Activated T-cell treated with anti-CD3 and anti-CD28 coated beads for 1 hour (primary cell): ENCODE results near the gene CEACAM8.
"Not testable (repeated sequence)": the region's sequence is repeated elsewhere in the genome, so short reads cannot be mapped to it uniquely, and the experiment has no call there.

Experiments
- DNase-seq: peaks from one replicate; pipeline ENCODE4 v3.0.0-alpha.2; 2020; ENCODE audit warnings: low read depth

The CEACAM8 gene

GRCh38 chr19:42573642-42574041 is 21.1 kb downstream of the CEACAM8 start:
- DNase-seq: no peak

DNA sequence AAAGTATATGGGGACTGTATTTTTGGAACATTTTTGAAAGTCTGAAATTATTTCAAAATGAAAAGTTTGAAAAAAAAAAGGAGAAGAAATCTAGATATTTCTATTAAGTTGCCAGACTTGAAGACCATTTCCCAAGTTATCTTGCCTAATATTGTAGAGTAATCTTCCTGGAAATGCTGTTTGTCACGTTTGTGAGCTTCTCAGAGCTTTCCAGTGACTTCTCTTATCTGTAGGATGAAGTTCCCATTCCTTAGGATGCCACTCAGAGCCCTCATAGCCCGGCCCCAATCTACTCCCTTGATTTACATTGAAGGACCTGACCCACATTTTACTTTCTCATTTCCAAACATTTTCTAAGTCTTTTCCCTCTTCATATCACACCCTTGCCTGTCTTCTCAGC is 23.6 kb downstream of the CEACAM8 start:
- no peak for DNase-seq

- no peak for DNase-seq
These were observed 25.5 kb downstream of the CEACAM8 start for GRCh38 chr19:42569193-42569592.

DNA sequence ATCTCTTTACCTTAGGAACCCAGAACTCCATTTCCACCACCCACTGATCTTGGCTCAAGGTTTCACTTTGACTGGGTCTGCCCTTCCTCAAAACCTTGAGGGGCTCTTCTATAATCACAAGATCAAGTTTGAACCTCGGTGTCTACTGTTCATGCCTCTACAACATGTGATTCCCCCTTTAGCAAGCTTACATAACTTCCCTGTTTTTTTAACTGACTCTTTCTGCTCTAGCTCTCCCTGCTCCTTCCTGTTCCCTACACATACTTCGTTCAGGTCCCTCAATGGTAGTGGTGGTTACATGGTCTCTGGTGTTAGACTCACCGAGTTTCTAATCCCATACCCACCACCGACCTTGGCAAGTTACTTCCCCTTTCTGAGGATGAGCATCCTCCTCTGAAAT is 26.7 kb downstream of the CEACAM8 start:
- no peak for DNase-seq

DNA sequence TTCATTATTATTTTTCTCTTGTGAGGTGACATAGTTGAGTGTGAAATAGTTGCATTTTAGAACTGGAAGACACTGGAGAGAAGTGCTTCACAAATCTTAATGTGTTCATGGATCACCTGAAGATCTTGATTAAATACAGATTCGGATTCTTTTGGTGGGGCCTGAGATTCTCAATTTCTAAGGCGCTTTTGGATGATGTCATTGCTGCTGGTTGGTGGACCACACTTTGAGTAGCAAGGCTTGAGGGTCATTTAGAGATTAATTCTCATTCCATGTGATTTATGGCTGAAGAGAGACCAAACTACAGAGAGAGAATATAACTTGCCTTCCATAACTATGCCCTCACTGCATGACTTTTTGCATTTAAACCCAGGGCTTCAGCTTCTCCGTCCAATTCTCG is 27.2 kb downstream of the CEACAM8 start:
- DNase-seq: no peak

DNA sequence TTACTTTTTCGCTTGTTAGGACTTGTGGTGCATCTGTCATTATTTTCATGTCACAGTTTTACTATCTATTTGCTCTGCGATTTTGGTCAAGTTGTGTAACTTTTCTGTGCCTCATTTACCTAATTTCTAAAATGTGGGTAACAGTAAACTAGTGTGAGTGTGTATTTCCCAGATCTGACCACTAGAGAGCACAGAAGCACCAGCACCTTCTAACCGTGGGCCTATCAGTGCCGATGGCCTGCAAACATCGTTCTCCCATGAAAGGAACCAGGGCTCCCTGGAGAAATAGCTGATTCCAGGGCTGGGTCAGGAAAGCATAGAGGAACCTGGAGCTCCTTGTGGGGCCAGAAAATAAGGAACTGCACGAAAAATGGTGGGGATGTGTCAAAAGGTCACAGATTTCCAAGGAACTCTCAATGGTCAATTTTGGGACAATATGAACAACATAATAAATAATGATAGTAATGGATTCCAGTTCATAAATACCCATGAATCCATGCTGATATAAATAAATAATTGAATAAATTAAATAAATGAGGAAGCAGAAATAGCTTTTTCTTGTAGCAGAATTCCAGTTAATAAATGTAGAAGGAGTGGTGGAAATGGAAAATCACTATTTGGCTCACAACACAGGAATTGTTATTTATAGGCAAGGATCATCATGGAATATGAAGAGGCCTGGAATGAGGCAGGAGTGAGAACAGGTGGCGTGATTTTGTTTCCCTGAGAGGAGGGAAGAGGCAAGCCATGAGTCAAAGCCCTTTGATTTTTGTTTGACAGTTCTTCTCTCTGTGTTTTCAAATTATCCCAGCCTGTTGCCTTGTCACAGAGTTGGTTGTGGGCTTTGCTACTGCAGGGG is 31.1 kb downstream of the CEACAM8 start:
- DNase-seq: no peak

GRCh38 chr19:42561512-42561911 is 33.2 kb downstream of the CEACAM8 start:
- DNase-seq: no peak

DNA sequence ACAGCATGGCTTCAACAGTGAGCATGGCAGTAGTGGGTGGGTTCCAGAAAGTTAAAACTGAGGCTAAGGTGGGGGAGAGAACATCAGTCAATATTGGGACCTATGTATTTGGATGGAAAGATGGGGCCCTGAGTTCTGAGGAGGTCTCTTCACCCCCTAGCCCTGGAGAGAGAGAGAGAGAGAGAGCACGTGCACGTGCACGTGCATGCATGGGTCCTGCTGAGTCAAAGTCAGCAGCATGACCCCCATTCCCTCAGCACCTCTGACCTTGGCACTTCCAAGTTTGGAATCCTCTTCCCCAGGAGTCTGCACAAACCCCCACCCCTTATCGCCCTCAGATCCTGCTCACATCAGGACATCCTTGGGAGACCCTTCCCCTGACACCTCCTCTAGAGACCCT is 34.0 kb downstream of the CEACAM8 start:
- no peak for DNase-seq

DNA sequence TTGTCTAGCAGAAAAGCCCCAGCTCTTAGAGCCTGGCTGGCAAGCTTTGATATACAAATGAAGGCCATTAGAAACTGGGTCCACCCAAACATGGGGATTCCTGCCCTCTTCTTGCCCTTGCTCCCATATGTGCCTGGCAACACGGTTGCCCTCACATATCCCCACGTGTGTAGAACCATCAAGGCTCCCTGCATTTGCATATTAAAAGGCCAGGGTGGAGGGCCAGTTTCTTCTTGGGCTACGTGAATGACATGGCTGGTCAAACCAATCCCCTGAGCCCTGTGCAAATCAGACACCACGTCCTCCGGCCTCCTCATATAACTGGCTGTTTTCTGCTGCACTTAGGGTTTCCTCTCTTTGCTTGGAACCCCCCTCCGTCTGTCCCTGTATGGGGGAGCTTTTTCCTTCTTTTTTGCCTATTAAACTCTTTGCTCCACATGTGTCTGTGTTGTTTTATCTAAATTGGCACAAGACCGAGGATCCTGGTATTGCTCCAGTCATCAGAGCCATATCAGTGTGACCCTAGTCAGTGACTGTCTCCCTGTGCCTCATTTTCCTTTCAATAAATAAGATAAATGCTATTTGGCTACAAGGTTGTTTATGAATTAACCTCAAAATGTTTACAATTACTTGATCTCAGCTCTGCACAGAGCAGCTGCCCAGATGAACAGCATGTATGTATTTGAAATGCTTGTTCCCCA is 36.1 kb downstream of the CEACAM8 start:
- DNase-seq: no peak

DNA sequence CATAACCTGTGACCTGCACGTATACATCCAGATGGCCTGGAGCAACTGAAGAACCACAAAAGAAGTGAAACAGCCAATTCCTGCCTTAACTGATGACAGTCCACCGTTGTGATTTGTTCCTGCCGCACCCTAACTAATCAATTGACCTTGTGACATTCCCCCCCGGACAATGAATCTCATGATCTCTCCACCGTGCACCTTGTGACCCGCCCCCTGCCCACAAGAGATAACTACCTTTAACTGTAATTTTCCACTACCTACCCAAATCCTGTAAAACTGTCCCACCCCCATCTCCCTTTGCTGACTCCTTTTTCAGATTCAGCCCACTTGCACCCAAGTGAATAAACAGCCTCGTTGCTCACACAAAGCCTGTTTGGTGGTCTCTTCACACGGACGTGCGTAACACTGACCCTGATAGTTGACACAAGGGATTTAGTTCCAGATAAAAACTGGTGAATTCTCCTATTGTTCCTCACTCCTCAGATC is 37.3 kb downstream of the CEACAM8 start:
- DNase-seq: not testable (repeated sequence)

DNA sequence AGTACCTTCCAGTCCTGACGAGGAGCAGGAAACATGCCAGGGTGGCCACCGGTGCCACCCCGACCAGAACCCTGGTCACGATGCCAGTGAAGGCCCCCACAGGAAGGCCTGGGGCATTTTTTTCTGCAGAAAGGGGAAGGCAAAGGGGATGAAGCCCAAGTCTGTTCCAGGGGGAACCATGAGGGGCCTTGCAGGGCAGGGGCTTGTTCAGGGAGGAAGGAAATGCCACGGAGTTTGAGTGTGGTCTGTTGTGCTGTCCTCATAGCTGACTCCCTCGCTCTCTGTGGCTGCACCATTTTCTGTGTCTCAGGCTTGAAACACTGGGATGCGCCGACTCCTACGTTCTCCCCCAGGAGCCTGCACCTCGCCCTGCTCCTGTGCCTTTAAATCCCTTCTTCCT is 38.9 kb downstream of the CEACAM8 start:
- DNase-seq: no peak

DNA sequence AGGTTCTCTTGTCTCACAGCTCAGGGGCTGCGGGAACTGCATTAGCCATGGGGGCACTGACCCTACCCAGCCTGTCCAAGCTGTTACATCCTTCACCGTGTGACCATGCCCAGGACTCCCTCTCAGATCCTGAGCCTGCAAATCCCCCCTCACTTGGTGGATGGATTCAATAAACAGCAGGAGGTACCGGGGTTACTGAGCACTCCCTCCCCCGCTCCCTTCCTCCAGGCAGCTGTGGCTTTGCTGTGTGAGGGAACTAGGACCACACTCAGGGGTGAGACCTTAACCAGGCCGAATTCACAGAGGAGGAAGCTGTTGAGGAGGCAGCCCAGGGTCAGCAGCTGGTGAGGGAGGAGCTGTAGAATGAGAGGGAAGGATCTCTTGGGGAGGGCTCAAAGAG is 39.4 kb downstream of the CEACAM8 start:
- no peak for DNase-seq

- DNase-seq: no peak
These were observed 40.6 kb downstream of the CEACAM8 start for GRCh38 chr19:42554046-42554575.

DNA sequence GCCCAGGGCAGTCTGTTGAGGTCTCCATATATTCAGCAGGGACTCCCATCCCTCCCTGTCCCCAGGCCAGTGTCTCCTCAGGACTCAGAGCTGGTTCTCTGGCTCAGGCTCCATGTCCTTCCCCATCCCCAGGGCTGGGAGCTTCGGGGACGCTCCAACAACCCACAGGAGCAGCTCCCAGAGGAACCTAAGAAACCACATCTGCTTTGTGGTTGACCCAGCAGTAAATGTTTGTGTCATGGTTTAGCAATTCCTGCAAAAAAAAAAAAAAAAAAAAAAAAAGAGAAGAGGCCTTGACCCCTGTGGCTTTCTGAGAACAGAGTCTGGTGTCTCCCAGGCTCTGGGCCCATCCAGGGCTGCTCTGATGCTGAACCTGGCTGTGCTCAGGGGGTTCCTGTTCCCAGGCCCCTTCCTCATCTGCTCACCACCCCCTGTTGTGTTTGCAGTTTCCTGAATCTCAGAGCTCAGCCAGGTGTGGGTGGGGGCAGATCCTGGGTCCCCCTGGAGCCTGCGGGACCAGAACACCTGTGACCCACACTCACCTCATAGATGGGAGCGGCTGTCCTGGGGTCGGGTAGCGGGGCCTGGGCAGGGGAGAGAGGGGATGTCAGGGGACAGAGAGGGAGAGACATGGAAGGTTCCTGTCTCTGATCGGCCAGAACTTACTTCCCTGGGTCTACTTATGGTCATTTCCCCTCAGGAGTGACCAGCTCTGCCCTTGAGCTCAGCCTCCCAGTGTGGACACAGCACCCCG is 41.3 kb downstream of the CEACAM8 start:
- no peak for DNase-seq

GRCh38 chr19:42552086-42553065 is 42.3 kb downstream of the CEACAM8 start:
- DNase-seq: no peak

DNA sequence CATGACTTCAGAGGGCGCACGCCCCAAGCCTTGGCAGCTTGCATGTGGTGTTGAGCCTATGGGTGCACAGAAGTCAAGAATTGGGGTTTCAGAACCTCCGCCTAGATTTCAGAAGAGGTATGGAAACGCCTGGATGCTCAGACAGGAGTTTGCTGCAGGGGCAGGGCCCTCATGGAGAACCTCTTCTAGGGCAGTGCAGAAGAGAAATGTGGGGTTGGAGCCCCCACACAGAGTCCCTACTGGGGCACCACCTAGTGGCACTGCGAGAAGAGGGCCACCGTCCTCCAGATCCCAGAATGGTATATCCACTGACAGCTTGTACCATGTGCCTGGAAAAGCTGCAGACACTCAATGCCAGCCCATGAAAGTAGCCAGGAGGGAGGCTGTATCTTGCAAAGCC is 44.2 kb downstream of the CEACAM8 start:
- not testable (repeated sequence) for DNase-seq

DNA sequence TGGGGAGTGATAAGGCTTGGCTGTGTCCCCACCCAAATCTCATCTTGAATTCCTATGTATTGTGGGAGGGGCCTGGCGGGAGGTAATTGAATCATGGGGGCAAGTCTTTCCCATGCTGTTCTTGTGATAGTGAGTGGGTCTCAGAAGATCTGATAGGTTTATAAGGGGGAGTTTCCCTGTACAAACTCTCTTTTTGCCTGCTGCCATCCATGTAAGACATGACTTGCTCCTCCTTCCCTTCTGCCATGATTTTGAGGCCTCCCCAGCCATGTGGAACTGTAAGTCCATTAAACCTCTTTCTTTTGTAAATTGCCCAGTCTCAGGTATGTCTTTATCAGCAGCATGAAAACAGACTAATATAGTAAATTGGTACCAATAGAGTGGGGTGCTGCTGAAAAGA is 45.7 kb downstream of the CEACAM8 start:
- DNase-seq: not testable (repeated sequence)

DNA sequence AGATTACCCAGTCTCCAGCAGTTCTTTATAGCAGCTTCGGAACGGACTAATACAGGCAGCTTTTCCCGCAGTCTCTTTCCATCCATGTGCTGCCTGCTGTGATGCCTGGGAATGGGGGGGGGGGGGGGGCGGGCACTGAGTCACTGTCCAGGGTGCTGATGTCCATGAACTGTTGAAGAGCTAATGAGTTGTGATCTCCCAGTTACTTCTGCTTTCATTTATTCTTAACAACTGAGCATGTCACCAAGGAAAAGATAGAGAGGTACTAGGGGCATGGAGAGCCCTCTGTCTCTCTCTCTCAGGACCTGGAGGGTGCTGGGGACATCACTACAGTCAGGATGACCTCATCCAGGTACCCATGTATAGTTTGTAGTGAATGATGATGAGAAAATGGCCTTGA is 46.2 kb downstream of the CEACAM8 start:
- DNase-seq: no peak

DNA sequence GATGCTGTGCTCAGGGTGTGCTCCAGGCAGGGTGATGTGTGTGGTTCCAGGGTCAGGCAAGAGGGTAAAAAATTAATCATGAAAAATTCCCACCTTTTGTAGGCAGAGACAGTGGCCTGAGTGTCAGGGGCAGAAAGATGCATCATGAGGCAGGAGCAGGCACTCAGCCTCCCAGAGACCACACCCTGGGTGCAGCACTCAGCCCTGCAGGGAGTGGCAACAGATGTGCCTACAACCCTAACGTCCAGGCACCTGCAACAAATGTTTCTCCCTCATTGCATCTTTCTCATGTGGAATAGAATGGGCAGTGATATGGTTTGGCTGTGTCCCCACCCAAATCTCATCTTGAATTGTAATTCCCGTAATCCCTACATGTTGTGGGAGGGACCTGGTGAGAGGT is 46.8 kb downstream of the CEACAM8 start:
- DNase-seq: no peak

GRCh38 chr19:42546831-42547500 is 47.8 kb downstream of the CEACAM8 start:
- DNase-seq: no peak

DNA sequence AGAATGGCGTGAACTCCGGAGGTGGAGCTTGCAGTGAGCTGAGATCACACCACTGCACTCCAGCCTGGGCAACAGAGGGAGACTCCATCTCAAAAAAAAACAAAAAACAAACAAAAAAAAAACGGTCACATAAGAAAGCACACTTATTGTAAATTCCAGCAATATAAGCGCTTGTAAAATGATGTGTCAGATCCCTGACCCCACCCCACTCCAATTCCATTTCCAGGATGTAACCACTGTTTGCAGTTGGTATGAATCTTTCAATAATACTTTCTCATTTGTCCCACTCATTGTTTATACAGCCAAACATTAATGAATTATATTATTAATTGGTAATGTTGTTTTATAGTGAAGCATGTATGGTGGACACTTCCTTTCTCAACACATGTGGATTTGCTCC is 50.6 kb downstream of the CEACAM8 start:
- no peak for DNase-seq
